KMS-11 (cell line): ENCODE data around the gene MYORG.

Experiments used
- H2AFZ ChIP-seq: fragments of 200-600 bp; sonication (generic); 2 replicates; pipeline ENCODE4 v1.6.1; 2016; ENCODE audit warnings: antibody characterized with exemption, mixed run types, low read depth
- H3K27ac ChIP-seq: fragments of 200-600 bp; sonication (generic); 2 replicates; pipeline ENCODE4 v1.6.1; 2016; ENCODE audit warnings: mild to moderate bottlenecking, mixed run types
- H3K27me3 ChIP-seq: fragments of 200-600 bp; sonication (generic); 2 replicates; pipeline ENCODE4 v1.6.1; 2017; ENCODE audit warnings: mild to moderate bottlenecking, low read depth, mixed run types, moderate library complexity; ENCODE audit not compliant: insufficient read depth
- H3K36me3 ChIP-seq: fragments of 200-600 bp; sonication (generic); 2 replicates; pipeline ENCODE4 v1.6.1; 2017; ENCODE audit warnings: mild to moderate bottlenecking, mixed run types; ENCODE audit not compliant: insufficient read depth
- H3K4me1 ChIP-seq: fragments of 200-600 bp; sonication (generic); 2 replicates; pipeline ENCODE4 v1.6.1; 2016; ENCODE audit warnings: mild to moderate bottlenecking, low read depth, mixed run types; ENCODE audit not compliant: poor library complexity, severe bottlenecking
- H3K4me2 ChIP-seq: fragments of 200-600 bp; sonication (generic); 2 replicates; pipeline ENCODE4 v1.7.0; 2016; ENCODE audit warnings: mild to moderate bottlenecking, mixed run types
- H3K4me3 ChIP-seq: fragments of 200-600 bp; sonication (generic); IDR thresholded peaks from 2 replicates; pipeline ENCODE4 v1.6.1; 2017; ENCODE audit warnings: low read depth, low read length, mixed read lengths; ENCODE audit not compliant: insufficient read depth
- H3K79me2 ChIP-seq: fragments of 200-600 bp; sonication (generic); 2 replicates; pipeline ENCODE4 v1.6.1; 2016; ENCODE audit warnings: low read depth, mixed run types; ENCODE audit not compliant: insufficient read depth
- H3K9ac ChIP-seq: fragments of 200-600 bp; sonication (generic); 2 replicates; pipeline ENCODE4 v1.6.1; 2016; ENCODE audit warnings: mild to moderate bottlenecking, mixed run types
- H4K20me1 ChIP-seq: fragments of 200-600 bp; sonication (generic); 2 replicates; pipeline ENCODE4 v1.6.1; 2016; ENCODE audit warnings: mild to moderate bottlenecking, mixed run types; ENCODE audit not compliant: insufficient read depth
- TF ChIP-seq, protein P1 (sequence below): fragments of 200-600 bp; sonication (generic); conservative IDR thresholded peaks from 2 replicates; pipeline ENCODE4 v1.6.1; 2017; ENCODE audit warnings: low read depth, mild to moderate bottlenecking, antibody characterized with exemption, low read length, moderate library complexity, mixed read lengths

Gene MYORG

DNA sequence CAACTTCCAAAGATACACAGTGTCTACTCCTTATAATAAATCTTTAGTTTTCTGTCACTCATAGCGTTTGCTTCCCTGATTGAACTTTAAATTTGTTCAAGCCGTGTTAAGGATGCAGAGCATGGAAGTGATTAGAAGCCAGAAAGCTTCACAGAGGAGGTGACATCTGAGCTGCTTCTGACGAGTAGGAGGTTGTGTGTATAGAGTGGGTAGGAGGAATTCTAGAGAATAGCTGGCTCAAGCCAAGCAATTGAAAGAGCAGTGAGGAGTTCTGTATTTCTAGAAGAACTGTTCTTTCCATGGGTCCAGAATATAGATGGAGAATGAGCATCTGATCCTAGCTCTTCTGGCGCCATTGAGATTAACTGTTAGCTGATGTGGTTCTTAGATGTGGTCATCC, 41.3 kb downstream of the MYORG start:
- H2AFZ ChIP-seq, result no peak overlapping the region
- TF ChIP-seq, protein P1, sequence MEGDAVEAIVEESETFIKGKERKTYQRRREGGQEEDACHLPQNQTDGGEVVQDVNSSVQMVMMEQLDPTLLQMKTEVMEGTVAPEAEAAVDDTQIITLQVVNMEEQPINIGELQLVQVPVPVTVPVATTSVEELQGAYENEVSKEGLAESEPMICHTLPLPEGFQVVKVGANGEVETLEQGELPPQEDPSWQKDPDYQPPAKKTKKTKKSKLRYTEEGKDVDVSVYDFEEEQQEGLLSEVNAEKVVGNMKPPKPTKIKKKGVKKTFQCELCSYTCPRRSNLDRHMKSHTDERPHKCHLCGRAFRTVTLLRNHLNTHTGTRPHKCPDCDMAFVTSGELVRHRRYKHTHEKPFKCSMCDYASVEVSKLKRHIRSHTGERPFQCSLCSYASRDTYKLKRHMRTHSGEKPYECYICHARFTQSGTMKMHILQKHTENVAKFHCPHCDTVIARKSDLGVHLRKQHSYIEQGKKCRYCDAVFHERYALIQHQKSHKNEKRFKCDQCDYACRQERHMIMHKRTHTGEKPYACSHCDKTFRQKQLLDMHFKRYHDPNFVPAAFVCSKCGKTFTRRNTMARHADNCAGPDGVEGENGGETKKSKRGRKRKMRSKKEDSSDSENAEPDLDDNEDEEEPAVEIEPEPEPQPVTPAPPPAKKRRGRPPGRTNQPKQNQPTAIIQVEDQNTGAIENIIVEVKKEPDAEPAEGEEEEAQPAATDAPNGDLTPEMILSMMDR, result no peak
- H4K20me1 ChIP-seq, result no peaks in the 10 kb centered on the region
- no peaks in the 10 kb centered on the region for H3K36me3 ChIP-seq
- H3K9ac ChIP-seq, result no peak overlapping the region
- no peak overlapping the region for H3K4me2 ChIP-seq
- H3K4me3 ChIP-seq, result no peak overlapping the region
- no peaks in the 10 kb centered on the region for H3K27me3 ChIP-seq
- H3K4me1 ChIP-seq, result peaks cover 4% of the 10 kb centered on the region
- H3K27ac ChIP-seq, result no peak overlapping the region
- no peaks in the 10 kb centered on the region; the same call in 1 of the 2 replicates for H3K79me2 ChIP-seq

DNA sequence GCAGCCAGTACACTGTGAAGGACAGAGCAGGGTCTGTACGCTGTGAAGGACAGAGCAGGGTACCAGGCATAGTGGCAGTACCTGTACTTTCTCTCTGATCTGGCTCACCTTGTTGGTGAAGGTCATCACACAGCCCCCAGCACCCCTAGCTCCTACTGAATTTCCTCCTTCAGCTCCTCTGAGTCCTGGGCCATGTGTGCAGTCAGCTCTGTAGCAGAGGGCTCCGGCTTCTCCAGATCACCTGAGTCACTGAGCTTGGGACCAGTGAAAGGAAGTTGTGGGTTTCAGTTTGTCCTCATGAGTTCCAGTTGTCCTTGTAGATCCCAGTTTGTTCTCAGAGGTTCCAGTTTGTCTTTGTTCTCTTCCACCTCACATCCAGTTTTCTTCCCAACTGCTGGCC, 41.8 kb downstream of the MYORG start:
- Histone ChIP-seq H3K9ac (no peak overlapping the region), H3K27me3 (no peaks in the 10 kb centered on the region), H2AFZ (no peak overlapping the region), H3K4me2 (no peak overlapping the region), H4K20me1 (no peaks in the 10 kb centered on the region), H3K27ac (no peak overlapping the region), H3K4me3 (no peak overlapping the region), H3K4me1 (peaks cover 4% of the 10 kb centered on the region), H3K36me3 (no peaks in the 10 kb centered on the region), H3K79me2 (peaks cover 2% of the 10 kb centered on the region; the same call in 1 of the 2 replicates)
- TF ChIP-seq, protein P1, result no peak

DNA sequence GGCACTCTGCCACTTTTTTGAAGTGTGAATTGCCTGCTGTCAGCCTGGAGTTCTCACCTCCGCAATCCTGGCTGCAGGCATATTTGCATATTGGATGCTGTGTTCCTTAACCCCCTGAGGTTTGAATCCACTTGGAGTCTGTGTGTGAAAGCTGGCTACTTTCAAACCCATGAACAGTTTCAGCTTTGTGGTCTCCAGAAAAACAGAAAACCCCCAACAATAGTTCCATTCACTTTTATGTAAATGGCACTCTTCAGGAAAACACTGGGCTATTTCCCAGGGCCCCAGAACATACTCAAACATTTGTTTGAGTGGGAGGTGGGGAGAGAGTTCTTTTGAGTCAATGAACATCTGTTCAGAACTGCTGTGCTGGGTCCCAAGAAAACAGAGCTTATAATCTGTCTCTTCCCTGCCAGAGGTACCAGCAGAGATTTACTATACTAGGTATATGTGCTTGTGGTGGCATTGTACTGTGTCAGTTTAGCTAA, 42.3 kb downstream of the MYORG start:
- no peak overlapping the region for H3K27ac ChIP-seq
- H2AFZ ChIP-seq, result no peak overlapping the region
- H3K4me1 ChIP-seq, result peaks cover 4% of the 10 kb centered on the region
- no peaks in the 10 kb centered on the region for H3K36me3 ChIP-seq
- peaks cover 3% of the 10 kb centered on the region; the same call in 1 of the 2 replicates for H3K79me2 ChIP-seq
- no peaks in the 10 kb centered on the region for H4K20me1 ChIP-seq
- H3K27me3 ChIP-seq, result no peaks in the 10 kb centered on the region
- H3K4me2 ChIP-seq, result no peak overlapping the region
- TF ChIP-seq, protein P1, result no peak
- no peak overlapping the region for H3K4me3 ChIP-seq
- no peak overlapping the region for H3K9ac ChIP-seq

DNA sequence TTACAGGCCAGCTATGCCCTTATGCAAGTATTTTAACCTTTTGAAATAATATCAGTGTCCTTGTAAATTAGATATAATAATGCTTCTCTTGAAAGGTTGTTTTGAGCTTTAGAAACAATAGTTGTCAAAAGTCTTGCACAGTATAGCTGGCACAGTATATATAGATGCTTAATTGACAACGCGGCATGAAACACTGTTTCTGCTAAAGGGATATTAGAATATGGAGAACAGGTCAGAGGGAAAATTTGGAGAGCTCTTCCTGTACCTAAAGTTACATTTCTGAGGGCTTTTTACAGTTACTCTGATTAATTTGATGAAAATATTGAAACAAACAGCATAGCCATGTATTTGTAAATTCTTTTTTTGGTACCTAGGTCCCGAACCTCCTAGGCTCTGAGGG, 42.9 kb downstream of the MYORG start:
- TF ChIP-seq, protein P1, result no peak
- no peaks in the 10 kb centered on the region for H3K27me3 ChIP-seq
- no peak overlapping the region for H3K9ac ChIP-seq
- no peak overlapping the region for H3K4me2 ChIP-seq
- no peak overlapping the region for H2AFZ ChIP-seq
- peaks cover 4% of the 10 kb centered on the region for H3K4me1 ChIP-seq
- H3K36me3 ChIP-seq, result no peaks in the 10 kb centered on the region
- peaks cover 3% of the 10 kb centered on the region; the same call in 1 of the 2 replicates for H3K79me2 ChIP-seq
- no peak overlapping the region for H3K4me3 ChIP-seq
- no peaks in the 10 kb centered on the region for H4K20me1 ChIP-seq
- no peak overlapping the region for H3K27ac ChIP-seq
